SU-DHL-6 (cell line): ENCODE measurements around the gene KCTD17.

Source experiments
- H2AFZ ChIP-seq: fragments of 200-600 bp; sonication (generic); 2 replicates; pipeline ENCODE4 v1.6.1; 2014; ENCODE audit warnings: low read depth, mild to moderate bottlenecking, moderate library complexity, mixed read lengths, antibody characterized with exemption, low read length; ENCODE audit not compliant: severe bottlenecking
- H3F3A ChIP-seq: fragments of 200-600 bp; shearing (Covaris generic); 2 replicates; pipeline ENCODE4 v1.6.0; 2016; ENCODE audit warnings: antibody characterized with exemption, mild to moderate bottlenecking; ENCODE audit not compliant: insufficient read depth
- H3K27ac ChIP-seq: fragments of 200-600 bp; sonication (generic); 2 replicates; pipeline ENCODE4 v1.5.1; 2016; ENCODE audit warnings: low read depth, mild to moderate bottlenecking, low read length, moderate library complexity, mixed read lengths
- H3K27me3 ChIP-seq: fragments of 200-600 bp; sonication (generic), shearing (Covaris generic); 2 replicates; pipeline ENCODE4 v1.6.0; 2014; ENCODE audit warnings: mild to moderate bottlenecking, low read length
- H3K36me3 ChIP-seq: fragments of 200-600 bp; sonication (generic); 2 replicates; pipeline ENCODE4 v1.6.1; 2014; ENCODE audit warnings: mild to moderate bottlenecking, low read length, mixed read lengths
- H3K4me2 ChIP-seq: fragments of 300-600, 200-600 bp; shearing (Covaris generic), sonication (generic); 2 replicates; pipeline ENCODE4 v1.6.0; 2014; ENCODE audit warnings: low read length, low read depth, mild to moderate bottlenecking; ENCODE audit not compliant: poor library complexity, severe bottlenecking
- H3K4me3 ChIP-seq: fragments of 200-600 bp; sonication (generic); 2 replicates; pipeline ENCODE4 v1.5.1; 2014; ENCODE audit warnings: antibody characterized with exemption, low read length, mild to moderate bottlenecking, mixed read lengths; ENCODE audit not compliant: insufficient read depth, poor library complexity, severe bottlenecking
- H3K79me2 ChIP-seq: fragments of 200-600 bp; sonication (generic); 2 replicates; pipeline ENCODE4 v1.6.1; 2014; ENCODE audit warnings: mild to moderate bottlenecking, low read length, moderate library complexity; ENCODE audit not compliant: insufficient read depth
- H3K9ac ChIP-seq: fragments of 200-600 bp; sonication (generic); 2 replicates; pipeline ENCODE4 v1.7.0; 2014; ENCODE audit warnings: mild to moderate bottlenecking, low read length
- H3K9me2 ChIP-seq: fragments of 200-600 bp; sonication (generic); replicated peaks from 2 replicates; pipeline ENCODE4 v1.6.1; 2014; ENCODE audit warnings: low read length; ENCODE audit not compliant: insufficient read depth
- H3K9me3 ChIP-seq: fragments of 200-600 bp; sonication (generic); 2 replicates; pipeline ENCODE4 v1.6.1; 2014; ENCODE audit warnings: low read length, mixed read lengths; ENCODE audit not compliant: insufficient read depth
- H4K20me1 ChIP-seq: fragments of 200-600 bp; sonication (generic); 2 replicates; pipeline ENCODE4 v1.6.1; 2014; ENCODE audit warnings: low read depth, mild to moderate bottlenecking, antibody characterized with exemption, low read length, moderate library complexity, mixed read lengths
- CTCF ChIP-seq: fragments of 200-600 bp; sonication (generic); IDR thresholded peaks from one replicate; pipeline ENCODE4 v1.5.1; 2017; ENCODE audit warnings: antibody characterized with exemption, mild to moderate bottlenecking, low read length, moderate library complexity; ENCODE audit not compliant: insufficient read depth, poor library complexity, severe bottlenecking
- EZH2phosphoT487 ChIP-seq: fragments of 200-600 bp; sonication (generic), shearing (Covaris generic); conservative IDR thresholded peaks from 2 replicates; pipeline ENCODE4 v1.6.1; 2018; ENCODE audit warnings: mild to moderate bottlenecking, antibody characterized with exemption, low read length, moderate library complexity, mixed read lengths

The KCTD17 gene

GRCh38 chr22:37077802-37078448 lies 26.4 kb downstream of the KCTD17 start:
- Histone ChIP-seq H4K20me1 (no peaks in the 10 kb centered on the region), H3K9ac (no peak overlapping the region), H3K9me2 (no peaks in the 10 kb centered on the region), H3K79me2 (no peaks in the 10 kb centered on the region), H3K27ac (no peak overlapping the region), H2AFZ (no peak overlapping the region), H3F3A (no peaks in the 10 kb centered on the region), H3K27me3 (no peaks in the 10 kb centered on the region), H3K9me3 (no peaks in the 10 kb centered on the region), H3K4me2 (no peak overlapping the region), H3K36me3 (no peaks in the 10 kb centered on the region), H3K4me3 (no peak overlapping the region)
- TF ChIP-seq CTCF (peak; percentile 98), EZH2phosphoT487 (0 out of 2 replicates have a peak, but pooled peaks have one; percentile 61)

GRCh38 chr22:37079158-37079557 lies 27.6 kb downstream of the KCTD17 start:
- Histone ChIP-seq H3K27me3 (no peaks in the 10 kb centered on the region), H4K20me1 (no peaks in the 10 kb centered on the region), H3K4me2 (no peak overlapping the region), H3F3A (no peaks in the 10 kb centered on the region), H3K9ac (no peak overlapping the region), H3K36me3 (no peaks in the 10 kb centered on the region), H2AFZ (no peak overlapping the region), H3K27ac (no peak overlapping the region), H3K9me2 (no peaks in the 10 kb centered on the region), H3K79me2 (no peaks in the 10 kb centered on the region), H3K9me3 (no peaks in the 10 kb centered on the region), H3K4me3 (no peak overlapping the region)
- TF ChIP-seq CTCF: no peak
- no peak for TF ChIP-seq EZH2phosphoT487

GRCh38 chr22:37079668-37080171 lies 28.2 kb downstream of the KCTD17 start:
- no peak overlapping the region for H3K9ac ChIP-seq

More at GRCh38 chr22:37079668-37080171, 28.2 kb downstream of the KCTD17 start:
- no peak overlapping the region for H3K4me2 ChIP-seq
- H2AFZ ChIP-seq: no peak overlapping the region
- H3K36me3 ChIP-seq: no peaks in the 10 kb centered on the region
- H3K9me3 ChIP-seq: no peaks in the 10 kb centered on the region
- no peak overlapping the region for H3K4me3 ChIP-seq
- H3K79me2 ChIP-seq: no peaks in the 10 kb centered on the region
- H4K20me1 ChIP-seq: no peaks in the 10 kb centered on the region
- no peaks in the 10 kb centered on the region for H3K9me2 ChIP-seq
- TF ChIP-seq CTCF (no peak), EZH2phosphoT487 (no peak)
- no peaks in the 10 kb centered on the region for H3K27me3 ChIP-seq
- H3K27ac ChIP-seq: no peak overlapping the region
- H3F3A ChIP-seq: no peaks in the 10 kb centered on the region
